HepG2 (cell line): ENCODE measurements around the gene CABLES2. TPM values are rescaled to one million over a fixed set of nuclear protein-coding genes. Genes with fewer than 3 reads are reported as not detected.

Experiments used
- CHD2 ChIP-seq: IDR thresholded peaks from 2 replicates; pipeline ENCODE4 v1.6.1; 2011; ENCODE audit warnings: low read depth, low read length, improper control_type of control experiment
- KAT7 ChIP-seq: IDR thresholded peaks from 2 replicates; pipeline ENCODE4 v1.6.1; 2018; ENCODE audit warnings: borderline replicate concordance, missing compliant biosample characterization
- KMT2B ChIP-seq: IDR thresholded peaks from 2 replicates; pipeline ENCODE4 v1.6.1; 2016; ENCODE audit warnings: missing genetic modification reagents, missing compliant biosample characterization
- MED8 ChIP-seq: sonication (generic); formaldehyde crosslinking; IDR thresholded peaks from 2 replicates; pipeline ENCODE4 v1.8.1; 2023; ENCODE audit warnings: mild to moderate bottlenecking, missing genetic modification reagents; ENCODE audit not compliant: insufficient replicate concordance
- PRDM15 ChIP-seq: sonication (generic); formaldehyde crosslinking; IDR thresholded peaks from 2 replicates; pipeline ENCODE4 v1.4.0; 2020; ENCODE audit warnings: missing genetic modification reagents
- SALL1 ChIP-seq: sonication (generic); formaldehyde crosslinking; IDR thresholded peaks from 2 replicates; pipeline ENCODE4 v1.8.0; 2022; ENCODE audit warnings: mild to moderate bottlenecking, missing genetic modification reagents
- TAF1 ChIP-seq: sonication (generic); formaldehyde crosslinking; IDR thresholded peaks from 2 replicates; pipeline ENCODE4 v1.4.0; 2020; ENCODE audit warnings: missing genetic modification reagents
- ZBTB40 ChIP-seq, 2 experiments: fragments of 450-650 bp in 1 of 2; sonication (generic) in 1 of 2; formaldehyde crosslinking in 1 of 2; IDR thresholded peaks; 2 replicates each; pipeline versions ENCODE4 v1.6.1 to v1.8.0; 2016 to 2022; ENCODE audit warnings: antibody characterized with exemption in 1 of 2, mild to moderate bottlenecking in 1 of 2, missing genetic modification reagents in 1 of 2
- ZFP1 ChIP-seq: IDR thresholded peaks from 2 replicates; pipeline ENCODE4 v1.6.1; 2016
- ZFP36L1 ChIP-seq: sonication (generic); formaldehyde crosslinking; IDR thresholded peaks from 2 replicates; pipeline ENCODE4 v1.8.0; 2022; ENCODE audit warnings: mild to moderate bottlenecking, missing genetic modification reagents, moderate library complexity
- ZMAT5 ChIP-seq: sonication (generic); formaldehyde crosslinking; IDR thresholded peaks from 2 replicates; pipeline ENCODE4 v1.5.0; 2020; ENCODE audit warnings: mild to moderate bottlenecking, low read depth, missing genetic modification reagents, borderline replicate concordance
- ZNF17 ChIP-seq: sonication (generic); formaldehyde crosslinking; IDR thresholded peaks from 2 replicates; pipeline ENCODE4 v1.5.0; 2020; ENCODE audit warnings: mild to moderate bottlenecking, missing genetic modification reagents
- ZNF234 ChIP-seq: sonication (generic); formaldehyde crosslinking; conservative IDR thresholded peaks from 2 replicates; pipeline ENCODE4 v1.5.1; 2020; ENCODE audit warnings: mild to moderate bottlenecking, missing genetic modification reagents
- ZNF24 ChIP-seq: fragments of 450-650 bp; IDR thresholded peaks from 2 replicates; pipeline ENCODE4 v1.6.1; 2017; ENCODE audit warnings: antibody characterized with exemption, mild to moderate bottlenecking
- ZNF761 ChIP-seq: sonication (generic); formaldehyde crosslinking; conservative IDR thresholded peaks from 2 replicates; pipeline ENCODE4 v1.4.0; 2020; ENCODE audit warnings: mild to moderate bottlenecking, missing genetic modification reagents
- polyA plus RNA-seq, 8 experiments: library from polyadenylated mRNA; depleted of rRNA in 3 of 8; stranded (reverse) in 7 of 8; unstranded in 1 of 8; fragments of >200 nt; fragmentation: Illumina TruSeq in 4 of 8; extraction: Trizol in 4 of 8; gene quantifications; 2 replicates each; pipeline versions ENCODE4 v1.2.1 to v1.2.3, GENCODE V29; 2011 to 2016; ENCODE audit warnings: low read depth in 4 of 8, missing spikeins in 1 of 8, mixed read lengths in 1 of 8; ENCODE audit not compliant: insufficient read depth in 1 of 8
- total RNA-seq, 5 experiments: library from RNA; depleted of rRNA; stranded (reverse); fragments of >200 nt; fragmentation: Illumina TruSeq; extraction: Trizol; gene quantifications; 2 replicates each; pipeline ENCODE4 v1.2.3, GENCODE V29; 2016; ENCODE audit warnings: low read depth in 1 of 5

CABLES2 gene
- total and polyA plus RNA-seq, 2 of the 13 experiments (the other 11 are each of a cell fraction or from before 2014, with no cell fraction given), result 5.2 to 9.7 TPM

GRCh38 chr20:62407221-62407992, at the start of gene CABLES2 (continued):
- TF ChIP-seq PRDM15 (peak; percentile 65; the same call in 1 of the 2 replicates), SALL1 (peak; percentile 75), KMT2B (CRISPR knock-in tag) (peak; percentile 50; the same call in 1 of the 2 replicates), ZNF761 (CRISPR knock-in tag) (peak; percentile 96), KAT7 (CRISPR knock-in tag) (0 out of 2 replicates have a peak, but pooled peaks have one; percentile 40), ZFP1 (CRISPR knock-in tag) (peak; percentile 78; the same call in 1 of the 2 replicates), ZMAT5 (CRISPR knock-in tag) (no peak), ZNF17 (CRISPR knock-in tag) (no peak), ZFP36L1 (CRISPR knock-in tag) (no peak), ZBTB40 (IDR thresholded peaks at IDR 0.05) (no peak), ZBTB40 (CRISPR knock-in tag; IDR thresholded peaks at IDR 0.05) (peak; percentile 72), TAF1 (CRISPR knock-in tag) (peak; percentile 71), MED8 (CRISPR knock-in tag) (peak; percentile 77), CHD2 (no peak), ZNF24 (no peak), ZNF234 (CRISPR knock-in tag) (peak; percentile 83; the same call in 1 of the 2 replicates)
